Activated naive CD4-positive, alpha-beta T cell treated with anti-CD3 and anti-CD28 coated beads, Interleukin-2, amount 10 ng/mL, durations not matched to agents 7 days and 5 days (primary cell): Measurements from ENCODE around the gene GNG7.
"Not testable (repeated sequence)": the region's sequence is repeated elsewhere in the genome, so short reads cannot be mapped to it uniquely, and the experiment has no call there.

ENCODE experiments used
- CTCF ChIA-PET: fragments of 350-600 bp; sonication (Branson Sonifier 250); formaldehyde crosslinking; loops from one replicate; lab custom pipeline; 2021; ENCODE audit warnings: antibody characterized with exemption; lab: Charles Lee
- DNase-seq: peaks from one replicate; pipeline ENCODE4 v3.0.0-alpha.2; 2020
- H3K27ac Mint-ChIP-seq: one replicate; pipeline ENCODE4 v1.8.0; 2021; ENCODE audit warnings: mild to moderate bottlenecking, moderate library complexity, mixed read lengths
- H3K27me3 Mint-ChIP-seq: one replicate; pipeline ENCODE4 v1.8.0; 2021; ENCODE audit warnings: mild to moderate bottlenecking, mixed read lengths
- H3K36me3 Mint-ChIP-seq: one replicate; pipeline ENCODE4 v1.8.0; 2021; ENCODE audit warnings: mixed read lengths
- H3K4me1 Mint-ChIP-seq: one replicate; pipeline ENCODE4 v1.8.0; 2021; ENCODE audit warnings: mixed read lengths
- H3K4me3 Mint-ChIP-seq: one replicate; pipeline ENCODE4 v1.8.0; 2021; ENCODE audit warnings: mild to moderate bottlenecking, moderate library complexity, mixed read lengths
- H3K9me3 Mint-ChIP-seq: one replicate; pipeline ENCODE4 v1.8.0; 2021; ENCODE audit warnings: mixed read lengths

Gene GNG7

GRCh38 chr19:2532252-2533071, 170.0 kb downstream of the GNG7 start:
- CTCF ChIA-PET = interaction anchor here (1.4 kb wide), 1 partner anchor 53 kb away, joined by 4 read pairs; no protein-coding TSS in a partner anchor
- no peaks in the 10 kb centered on the region for H3K36me3 Mint-ChIP-seq
- H3K4me1 Mint-ChIP-seq = peaks cover 29% of the 10 kb centered on the region
- no peak overlapping the region for H3K4me3 Mint-ChIP-seq
- peaks cover 10% of the 10 kb centered on the region for H3K27me3 Mint-ChIP-seq
- H3K9me3 Mint-ChIP-seq = no peaks in the 10 kb centered on the region
- H3K27ac Mint-ChIP-seq = no peak overlapping the region
- DNase-seq = no peak

- H3K4me3 Mint-ChIP-seq, H3K36me3 Mint-ChIP-seq, H3K9me3 Mint-ChIP-seq, DNase-seq, CTCF ChIA-PET, H3K27ac Mint-ChIP-seq: not testable (repeated sequence)
- H3K4me1 Mint-ChIP-seq = peaks cover 23% of the 10 kb centered on the region
- H3K27me3 Mint-ChIP-seq = peaks cover 10% of the 10 kb centered on the region
These were observed 172.6 kb downstream of the GNG7 start for GRCh38 chr19:2529942-2530341.

DNA sequence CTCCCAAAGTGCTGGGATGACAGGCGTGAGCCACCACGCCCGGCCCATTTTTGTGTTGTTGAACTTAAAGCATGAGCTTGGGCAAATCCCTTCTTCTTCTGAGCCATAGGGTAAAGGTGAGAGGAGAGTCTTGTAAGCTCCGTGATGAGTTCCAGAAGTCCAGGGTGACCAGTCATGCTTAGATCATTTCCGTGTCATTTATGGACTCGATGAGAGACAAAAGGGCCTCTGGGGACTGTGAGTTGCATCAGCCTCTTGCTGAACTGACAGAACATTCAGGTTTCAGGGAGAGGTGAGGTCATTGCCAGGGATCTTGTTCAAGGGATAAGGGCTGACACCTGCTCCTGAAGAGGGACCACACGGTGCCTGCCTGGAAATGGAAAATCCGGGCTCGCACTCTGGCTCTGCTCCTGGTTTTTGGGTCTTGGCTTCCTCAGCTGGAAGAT, 173.0 kb downstream of the GNG7 start:
- Mint-ChIP-seq H3K27me3 (peaks cover 10% of the 10 kb centered on the region), H3K27ac (no peak overlapping the region), H3K4me3 (no peak overlapping the region), H3K36me3 (no peaks in the 10 kb centered on the region), H3K4me1 (peaks cover 20% of the 10 kb centered on the region), H3K9me3 (no peaks in the 10 kb centered on the region)
- CTCF ChIA-PET = no interaction called here
- no peak for DNase-seq

DNA sequence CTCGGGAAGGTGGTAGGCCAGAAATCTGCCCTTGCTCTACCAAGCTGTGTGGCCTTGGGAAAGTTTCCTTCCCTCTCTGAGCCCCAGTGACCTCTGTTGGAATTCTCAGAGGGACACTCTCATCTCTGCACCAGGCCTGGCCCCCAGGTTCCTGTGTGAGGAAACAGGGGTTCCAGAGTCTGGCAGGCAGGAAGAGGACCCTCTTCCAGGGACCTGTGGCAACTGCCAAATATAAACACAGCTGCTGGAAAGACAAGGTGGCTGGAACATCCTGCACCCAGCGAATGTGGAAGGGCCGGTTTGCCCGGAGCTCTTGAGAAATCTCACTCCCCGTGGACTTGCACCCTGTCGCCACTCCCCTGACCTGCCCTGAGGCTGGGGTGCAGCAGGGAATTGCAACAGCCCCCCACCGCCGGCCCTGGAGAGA, 173.8 kb downstream of the GNG7 start:
- Mint-ChIP-seq H3K27ac (no peak overlapping the region), H3K4me3 (no peak overlapping the region), H3K36me3 (no peaks in the 10 kb centered on the region), H3K4me1 (peaks cover 12% of the 10 kb centered on the region), H3K9me3 (peaks cover 3% of the 10 kb centered on the region), H3K27me3 (peaks cover 6% of the 10 kb centered on the region)
- CTCF ChIA-PET = no interaction called here
- no peak for DNase-seq

DNA sequence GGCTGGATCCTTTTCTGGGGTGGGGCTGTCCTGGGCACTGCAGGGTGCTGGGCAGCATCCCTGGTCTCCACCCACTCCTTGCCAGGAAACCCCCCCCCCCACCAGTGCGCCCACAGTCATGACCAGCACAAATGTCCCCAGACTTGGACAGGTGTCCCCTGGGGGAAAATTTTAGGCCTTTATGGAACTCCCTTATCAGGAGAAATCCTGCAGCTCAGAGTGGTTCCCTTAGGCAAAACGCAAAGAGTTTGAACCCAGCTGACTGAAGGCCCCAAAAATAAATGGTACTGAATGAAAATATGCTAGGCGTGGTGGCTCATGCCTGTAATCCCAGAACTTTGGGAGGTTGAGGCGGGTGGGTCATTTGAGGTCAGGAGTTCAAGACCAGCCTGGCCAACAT, 174.8 kb downstream of the GNG7 start:
- H3K27me3 Mint-ChIP-seq = peaks cover 6% of the 10 kb centered on the region
- H3K27ac Mint-ChIP-seq = no peak overlapping the region
- H3K4me1 Mint-ChIP-seq = peaks cover 4% of the 10 kb centered on the region
- peaks cover 3% of the 10 kb centered on the region for H3K9me3 Mint-ChIP-seq
- DNase-seq = no peak
- no peaks in the 10 kb centered on the region for H3K36me3 Mint-ChIP-seq
- CTCF ChIA-PET = no interaction called here
- no peak overlapping the region for H3K4me3 Mint-ChIP-seq

DNA sequence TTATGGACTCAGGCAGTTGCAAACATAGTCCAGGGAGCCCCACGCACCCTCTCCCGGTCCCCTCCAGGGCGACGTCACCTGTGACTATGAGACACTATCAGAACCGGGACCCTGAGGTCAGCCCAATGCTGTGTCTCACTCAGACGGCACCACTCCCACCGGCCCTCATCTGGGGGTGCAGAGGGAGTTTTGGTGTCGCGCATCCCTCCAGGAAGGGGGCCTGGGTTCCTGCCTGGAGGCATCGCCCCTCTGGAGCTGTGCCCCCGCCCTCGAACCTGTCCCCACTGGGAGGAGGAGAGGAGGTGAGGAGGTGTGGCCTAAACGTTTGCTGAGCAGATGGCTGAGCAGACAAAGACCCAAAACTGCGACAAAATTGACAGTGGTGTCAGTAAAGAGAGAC, 175.3 kb downstream of the GNG7 start:
- DNase-seq = no peak
- Mint-ChIP-seq H3K4me3 (no peak overlapping the region), H3K4me1 (peaks cover under 1% of the 10 kb centered on the region), H3K27ac (no peak overlapping the region), H3K9me3 (peaks cover 3% of the 10 kb centered on the region), H3K36me3 (no peaks in the 10 kb centered on the region), H3K27me3 (peaks cover 7% of the 10 kb centered on the region)
- CTCF ChIA-PET = no interaction called here

- no peak overlapping the region for H3K4me3 Mint-ChIP-seq
- CTCF ChIA-PET = no interaction called here
- H3K27ac Mint-ChIP-seq = no peak overlapping the region
- peaks cover 12% of the 10 kb centered on the region for H3K27me3 Mint-ChIP-seq
- no peaks in the 10 kb centered on the region for H3K4me1 Mint-ChIP-seq
- H3K9me3 Mint-ChIP-seq = peaks cover 3% of the 10 kb centered on the region
- no peak for DNase-seq
- H3K36me3 Mint-ChIP-seq = no peaks in the 10 kb centered on the region
These were observed 177.4 kb downstream of the GNG7 start for GRCh38 chr19:2524840-2525723.

GRCh38 chr19:2524361-2524839, 178.1 kb downstream of the GNG7 start:
- no peak overlapping the region for H3K4me3 Mint-ChIP-seq
- H3K27ac Mint-ChIP-seq = no peak overlapping the region
- peaks cover 6% of the 10 kb centered on the region for H3K27me3 Mint-ChIP-seq
- no peaks in the 10 kb centered on the region for H3K4me1 Mint-ChIP-seq
- H3K36me3 Mint-ChIP-seq = no peaks in the 10 kb centered on the region
- CTCF ChIA-PET = no interaction called here
- DNase-seq = no peak
- peaks cover 3% of the 10 kb centered on the region for H3K9me3 Mint-ChIP-seq

DNA sequence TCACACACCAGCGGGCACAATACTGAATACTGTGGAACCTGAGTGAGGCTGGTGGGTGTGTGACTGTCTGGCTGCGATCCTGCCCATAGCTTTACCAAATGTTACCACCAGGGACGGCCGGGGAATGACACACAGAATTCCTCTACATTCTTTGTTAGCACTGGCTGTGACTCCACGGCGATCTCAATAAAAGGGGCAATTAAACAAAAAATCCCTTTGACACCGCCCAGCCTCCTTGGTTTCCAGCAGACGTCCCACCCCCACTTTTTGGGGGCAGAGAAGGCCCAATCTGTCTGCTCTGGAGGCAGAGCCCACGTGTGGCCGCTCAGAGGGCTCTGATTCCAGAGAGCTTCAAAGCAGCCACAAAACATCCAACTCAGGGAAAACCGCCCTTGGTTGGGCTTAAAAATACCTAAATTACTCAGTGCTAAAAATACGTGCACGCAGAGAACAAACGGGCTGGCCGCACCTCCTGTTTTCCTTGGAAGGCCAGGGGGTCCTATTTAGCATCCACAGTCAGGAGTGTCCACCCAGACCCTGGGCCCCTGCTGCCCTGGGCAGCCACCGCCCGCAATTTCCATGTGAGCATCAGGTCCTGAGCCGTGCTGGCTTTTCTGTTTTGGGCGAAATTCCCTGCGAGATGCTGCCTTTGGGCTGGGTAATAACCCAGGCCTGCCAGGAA, 178.7 kb downstream of the GNG7 start:
- no peak for DNase-seq
- Mint-ChIP-seq H3K9me3 (peaks cover 3% of the 10 kb centered on the region), H3K4me3 (no peak overlapping the region), H3K27me3 (peaks cover 6% of the 10 kb centered on the region), H3K36me3 (no peaks in the 10 kb centered on the region), H3K4me1 (no peaks in the 10 kb centered on the region), H3K27ac (no peak overlapping the region)
- CTCF ChIA-PET = no interaction called here

DNA sequence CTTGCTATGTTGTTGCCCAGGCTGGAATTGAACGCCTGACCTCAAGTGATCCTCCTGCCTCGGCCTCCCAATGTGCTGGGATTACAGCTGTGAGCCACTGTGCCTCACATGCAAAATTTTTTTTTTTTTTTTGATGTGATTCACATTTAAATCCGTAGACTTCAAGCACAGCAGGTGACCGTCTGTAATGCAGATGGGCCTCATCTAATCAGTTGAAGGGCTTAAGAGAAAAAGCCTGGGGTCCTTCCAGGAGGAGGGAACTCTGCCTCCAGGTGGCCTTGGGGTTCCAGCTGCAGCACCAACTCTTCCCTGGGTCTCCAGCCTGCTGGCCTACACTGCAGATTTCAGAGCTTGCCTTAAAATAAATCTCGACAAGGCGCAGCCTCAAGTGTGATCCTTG, 183.0 kb downstream of the GNG7 start:
- Mint-ChIP-seq H3K27me3 (peaks cover 36% of the 10 kb centered on the region), H3K4me1 (peaks cover 8% of the 10 kb centered on the region), H3K9me3 (peaks cover 3% of the 10 kb centered on the region), H3K4me3 (no peak overlapping the region), H3K27ac (no peak overlapping the region), H3K36me3 (no peaks in the 10 kb centered on the region)
- CTCF ChIA-PET = no interaction called here
- no peak for DNase-seq

GRCh38 chr19:2518856-2519255, 183.6 kb downstream of the GNG7 start:
- peaks cover 36% of the 10 kb centered on the region for H3K27me3 Mint-ChIP-seq
- H3K36me3 Mint-ChIP-seq, DNase-seq, H3K9me3 Mint-ChIP-seq, H3K4me1 Mint-ChIP-seq, H3K4me3 Mint-ChIP-seq, H3K27ac Mint-ChIP-seq: not testable (repeated sequence)
- CTCF ChIA-PET = interaction anchor here (0.6 kb wide), 1 partner anchor 34 kb away, joined by 3 read pairs; no protein-coding TSS in a partner anchor

DNA sequence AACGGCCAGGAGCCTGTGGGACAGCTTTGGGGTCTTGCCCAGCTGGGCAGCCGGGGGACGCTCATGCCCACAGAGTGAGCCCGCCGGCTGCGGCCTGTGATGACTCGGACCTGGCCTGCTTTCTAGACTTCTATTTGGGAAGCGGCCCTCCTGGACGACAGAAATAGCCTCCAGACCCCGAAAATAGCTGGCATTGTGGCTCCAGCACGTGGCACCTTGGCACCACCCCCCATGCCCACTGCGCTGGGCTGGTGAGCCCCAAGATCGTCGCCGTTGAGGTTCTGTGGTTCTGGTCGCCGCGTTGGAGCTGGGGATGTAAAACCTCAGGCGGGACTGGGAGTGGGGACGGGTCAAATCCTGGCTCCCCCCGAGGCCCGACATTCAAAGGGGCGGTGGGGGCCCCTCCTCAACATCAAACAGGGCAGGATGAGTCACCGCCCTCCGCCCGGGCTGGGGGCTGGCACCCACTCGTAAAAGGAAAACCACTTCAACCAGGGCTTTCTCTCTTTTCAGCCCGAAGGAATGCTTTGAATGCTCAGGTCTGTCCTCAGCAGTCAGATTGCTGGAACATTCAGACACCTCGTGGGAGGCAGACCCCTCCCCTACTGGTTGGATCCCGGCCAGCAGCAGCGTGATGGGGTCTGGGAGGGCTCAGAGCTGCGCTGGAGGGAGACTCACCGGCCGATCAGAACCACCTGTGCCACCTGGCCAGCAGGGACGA, 184.5 kb downstream of the GNG7 start:
- H3K4me3 Mint-ChIP-seq = no peak overlapping the region
- H3K27ac Mint-ChIP-seq = no peak overlapping the region
- H3K4me1 Mint-ChIP-seq = peaks cover 8% of the 10 kb centered on the region
- DNase-seq = peak; percentile 27
- peaks cover 42% of the 10 kb centered on the region for H3K27me3 Mint-ChIP-seq
- CTCF ChIA-PET = no interaction called here
- no peaks in the 10 kb centered on the region for H3K9me3 Mint-ChIP-seq
- H3K36me3 Mint-ChIP-seq = no peaks in the 10 kb centered on the region

GRCh38 chr19:2516727-2517126, 185.8 kb downstream of the GNG7 start:
- CTCF ChIA-PET = no interaction called here
- DNase-seq = no peak
- Mint-ChIP-seq H3K27me3 (peaks cover 36% of the 10 kb centered on the region), H3K4me3 (no peak overlapping the region), H3K36me3 (no peaks in the 10 kb centered on the region), H3K27ac (no peak overlapping the region), H3K9me3 (no peaks in the 10 kb centered on the region), H3K4me1 (peaks cover 8% of the 10 kb centered on the region)
